ENCODE results near the gene ZNF514. TPM values are rescaled to one million over a fixed set of nuclear protein-coding genes. Genes with fewer than 3 reads are reported as not detected.

Gene ZNF514
- total and polyA plus RNA-seq, 10 of the 15 experiments (the other 5 are each of a cell fraction or from before 2014, with no cell fraction given): 5.1 to 8.7 (median 6.6) TPM

GRCh38 chr2:95207111-95207961 lies 47.7 kb upstream of the ZNF514 start, which contains the start of gene ZNF892 (continued):
- TF ChIP-seq EP300 (IDR thresholded peaks at IDR 0.05; ENCODE audit: borderline replicate concordance in 1 of 2, control insufficient read depth in 1 of 2, low read depth in 2 of 2, low read length in 2 of 2): no peak
- peak; percentile 66; the same call in 1 of the 2 replicates for TF ChIP-seq SIN3A (IDR thresholded peaks at IDR 0.05; ENCODE audit: low read depth, low read length)
- peak; percentile 42; the same call in 1 of the 2 replicates for TF ChIP-seq CBX5 (IDR thresholded peaks at IDR 0.05; ENCODE audit: low read depth)
- peak; percentile 81; the same call in 1 of the 2 replicates for TF ChIP-seq TCF3 (IDR thresholded peaks at IDR 0.05; ENCODE audit: borderline replicate concordance, insufficient read depth, low read depth, low read length)
- TF ChIP-seq YY1 (IDR thresholded peaks at IDR 0.05; ENCODE audit: low read depth, low read length): 0 out of 2 replicates have a peak, but pooled peaks have one; percentile 25
- peak; percentile 31 for TF ChIP-seq RUNX3 (IDR thresholded peaks at IDR 0.05; ENCODE audit: low read length)
- TF ChIP-seq HDGF (IDR thresholded peaks at IDR 0.05): peak; percentile 89
- TF ChIP-seq CHD1 (IDR thresholded peaks at IDR 0.05; ENCODE audit: low read depth, low read length): no peak
- TF ChIP-seq MEF2B (IDR thresholded peaks at IDR 0.05; ENCODE audit: partially characterized antibody, poor library complexity, severe bottlenecking): peak; percentile 18

- H3K9ac ChIP-seq (ENCODE audit: control insufficient read depth, insufficient read depth, low read length): no peak overlapping the region
- H3K4me2 ChIP-seq (ENCODE audit: control insufficient read depth, insufficient read depth): no peak overlapping the region
- H3K27me3 ChIP-seq (replicated peaks in 1 of 2; ENCODE audit: control insufficient read depth in 2 of 2, insufficient read depth in 2 of 2, low read length in 1 of 2): no peaks in the 10 kb centered on the region
- in situ Hi-C loops (cut with MboI): no loop called here
- H2AFZ ChIP-seq (ENCODE audit: control insufficient read depth, low read depth, low read length): no peak overlapping the region
- no peak for FAIRE-seq
- no peak overlapping the region for H3K27ac ChIP-seq (ENCODE audit: control insufficient read depth, insufficient read depth)
- intact Hi-C loops (cut with micrococcal nuclease; ENCODE audit: unreplicated experiment): loop anchor here (2.0 to 10.0 kb wide), 3 partner anchors 41 to 181 kb away; partner anchors contain the start of genes MAL and ZNF2
- ChIA-PET POLR2A (no interaction called here), SMC1A (ENCODE audit: uncharacterized antibody, unreplicated experiment) (interaction anchor here (1.1 kb wide), 1 partner anchor 10 kb away, joined by 3 read pairs; no protein-coding TSS in a partner anchor), CTCF (interaction anchor here (0.8 to 1.5 kb wide), 6 partner anchors 12 to 184 kb away, joined by 3 to 7 read pairs (median 3); partner anchors contain the start of gene MRPS5), RAD21 (ENCODE audit: unreplicated experiment) (no interaction called here)
- no peak for ATAC-seq
- H3K79me2 ChIP-seq (ENCODE audit: control insufficient read depth, insufficient read depth, low read length): no peaks in the 10 kb centered on the region
- H3K4me3 ChIP-seq: peak overlapping the region; percentile 79; the same call in 1 of the 2 replicates
- BruUV-seq (replicated peaks): TSS peak; percentile 89
- no peaks in the 10 kb centered on the region for H3K4me1 ChIP-seq (ENCODE audit: control insufficient read depth, insufficient read depth, low read length)
- no peaks in the 10 kb centered on the region for H4K20me1 ChIP-seq (ENCODE audit: control insufficient read depth, insufficient read depth)
- DNase-seq (ENCODE audit: low read depth, low spot score): no peak
- WGBS (ENCODE audit: insufficient coverage, insufficient replicate concordance, low lambda C conversion rate, missing lambda C conversion rate): 99% methylated on average over 10 of the region's 10 CpGs
- H3K9me3 ChIP-seq (replicated peaks; ENCODE audit: control insufficient read depth, insufficient read depth, low read length): peaks cover 6% of the 10 kb centered on the region; the same call in 1 of the 3 replicates
- H3K36me3 ChIP-seq (ENCODE audit: control insufficient read depth in 2 of 2, insufficient read depth in 2 of 2, low read length in 1 of 2): no peaks in the 10 kb centered on the region
- TF ChIP-seq ATF2 (IDR thresholded peaks at IDR 0.05; ENCODE audit: low read length) (no peak), E2F8 (IDR thresholded peaks at IDR 0.05; ENCODE audit: low read depth, partially characterized antibody) (no peak), GABPA (IDR thresholded peaks at IDR 0.05; ENCODE audit: low read depth) (no peak), PRDM15 (CRISPR knock-in tag; IDR thresholded peaks at IDR 0.05) (no peak)
These were observed 46.4 kb upstream of the ZNF514 start for GRCh38 chr2:95206096-95206495.
